DND-41 (cell line): ENCODE data around the gene CS.

Experiments used
- CTCF ChIP-seq: IDR thresholded peaks from 2 replicates; pipeline ENCODE4 v1.5.1; 2012; ENCODE audit warnings: borderline replicate concordance, low read length, moderate library complexity, mild to moderate bottlenecking; ENCODE audit not compliant: poor library complexity, severe bottlenecking; ENCODE audit errors: extremely low read depth
- EZH2 ChIP-seq: IDR thresholded peaks from 3 replicates; pipeline ENCODE4 v1.6.1; 2012; ENCODE audit warnings: borderline replicate concordance, low read depth, mild to moderate bottlenecking, moderate library complexity, low read length, inconsistent platforms; ENCODE audit not compliant: severe bottlenecking

GRCh38 chr12:56223571-56224101, 76.5 kb downstream of the CS start:
- TF ChIP-seq CTCF, result no peak
- no peak for TF ChIP-seq EZH2
